GM19463 (cell line): ENCODE results near the gene KREMEN1.

ENCODE experiments used
- ATAC-seq: cut with Tn5 transposase; IDR thresholded peaks from one replicate; pipeline ENCODE4 v1.9.1; 2021; ENCODE audit warnings: mild to moderate bottlenecking, moderate library complexity; ENCODE audit not compliant: unreplicated experiment

The KREMEN1 gene

GRCh38 chr22:29048822-29049654 lies 23.8 kb upstream of the KREMEN1 start:
- ATAC-seq, result no peak

DNA sequence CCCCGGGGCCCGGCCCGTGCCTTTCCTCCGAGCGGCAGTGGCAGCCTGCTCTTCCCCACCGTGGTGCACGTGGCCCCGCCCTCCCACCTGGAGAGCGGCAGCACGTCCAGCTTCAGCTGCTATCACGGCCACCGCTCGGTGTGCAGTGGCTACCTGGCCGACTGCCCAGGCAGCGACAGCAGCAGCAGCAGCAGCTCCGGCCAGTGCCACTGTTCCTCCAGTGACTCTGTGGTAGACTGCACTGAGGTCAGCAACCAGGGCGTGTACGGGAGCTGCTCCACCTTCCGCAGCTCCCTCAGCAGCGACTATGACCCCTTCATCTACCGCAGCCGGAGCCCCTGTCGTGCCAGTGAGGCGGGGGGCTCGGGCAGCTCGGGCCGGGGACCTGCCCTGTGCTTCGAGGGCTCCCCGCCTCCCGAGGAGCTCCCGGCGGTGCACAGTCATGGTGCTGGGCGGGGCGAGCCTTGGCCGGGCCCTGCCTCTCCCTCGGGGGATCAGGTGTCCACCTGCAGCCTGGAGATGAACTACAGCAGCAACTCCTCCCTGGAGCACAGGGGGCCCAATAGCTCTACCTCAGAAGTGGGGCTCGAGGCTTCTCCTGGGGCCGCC lies 23.1 kb upstream of the KREMEN1 start:
- no peak for ATAC-seq

DNA sequence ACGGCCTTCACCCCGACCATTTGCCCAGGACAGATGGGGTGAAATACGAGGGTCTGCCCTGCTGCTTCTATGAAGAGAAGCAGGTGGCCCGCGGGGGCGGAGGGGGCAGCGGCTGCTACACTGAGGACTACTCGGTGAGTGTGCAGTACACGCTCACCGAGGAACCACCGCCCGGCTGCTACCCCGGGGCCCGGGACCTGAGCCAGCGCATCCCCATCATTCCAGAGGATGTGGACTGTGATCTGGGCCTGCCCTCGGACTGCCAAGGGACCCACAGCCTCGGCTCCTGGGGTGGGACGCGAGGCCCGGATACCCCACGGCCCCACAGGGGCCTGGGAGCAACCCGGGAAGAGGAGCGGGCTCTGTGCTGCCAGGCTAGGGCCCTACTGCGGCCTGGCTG lies 22.4 kb upstream of the KREMEN1 start:
- ATAC-seq, result no peak

DNA sequence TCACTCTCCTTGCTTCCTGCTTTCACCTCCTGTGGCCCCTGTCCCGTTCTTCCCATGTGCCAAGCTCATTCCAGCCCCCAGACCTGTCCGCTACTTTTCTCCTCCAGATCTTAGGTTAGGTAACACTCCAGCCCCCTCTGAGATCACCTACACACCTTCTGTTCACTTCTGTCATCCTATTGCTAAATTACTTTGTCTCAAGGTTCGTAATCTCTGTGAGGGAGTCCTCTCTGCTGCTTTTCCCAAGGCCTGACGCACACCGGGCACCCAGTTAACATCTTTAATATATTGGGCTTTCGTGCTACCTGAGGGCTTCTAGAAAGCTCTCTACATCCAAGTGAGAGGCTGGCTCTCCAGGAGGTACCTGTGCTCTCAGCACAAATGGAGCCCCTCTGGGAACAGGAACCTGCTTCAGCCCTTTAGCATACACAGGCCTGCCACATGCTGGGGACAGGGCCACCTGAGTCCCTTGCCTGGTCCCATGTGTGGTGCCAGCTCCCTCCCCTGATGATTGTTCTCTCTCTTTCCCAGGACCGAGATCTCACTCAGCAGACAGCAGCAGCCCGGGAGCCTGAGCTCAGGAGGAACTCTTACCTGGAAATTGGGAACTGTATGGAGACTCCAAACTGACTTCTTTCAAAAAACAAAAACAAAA lies 19.7 kb upstream of the KREMEN1 start:
- no peak for ATAC-seq

DNA sequence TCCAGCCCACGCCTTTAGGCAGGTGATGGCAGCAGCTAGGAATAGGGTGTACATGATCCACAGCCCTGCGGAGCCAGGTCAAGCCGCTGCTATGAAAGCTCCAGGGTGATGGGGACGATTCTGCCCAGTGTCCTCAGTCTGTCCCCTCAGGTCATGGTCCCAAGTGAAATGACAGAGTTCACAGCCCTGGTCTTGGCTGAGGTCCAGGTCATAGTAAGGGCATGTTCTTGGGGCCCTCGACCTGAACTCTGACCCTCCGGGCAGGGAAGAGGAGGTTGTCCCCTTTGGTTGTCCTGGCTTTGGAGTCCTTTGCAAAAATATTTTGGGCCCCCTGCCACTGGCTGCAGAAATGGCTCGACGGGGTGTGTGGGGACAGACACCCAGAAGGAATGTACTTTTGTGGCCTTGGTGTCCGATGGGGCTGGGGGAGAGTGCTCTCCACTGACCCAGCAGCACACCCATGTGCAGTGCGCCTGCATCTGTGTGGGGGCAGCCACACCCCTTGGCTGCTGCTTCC lies 18.5 kb upstream of the KREMEN1 start:
- no peak for ATAC-seq

- ATAC-seq, result no peak
Measured at GRCh38 chr22:29055192-29055830, 17.5 kb upstream of the KREMEN1 start.

DNA sequence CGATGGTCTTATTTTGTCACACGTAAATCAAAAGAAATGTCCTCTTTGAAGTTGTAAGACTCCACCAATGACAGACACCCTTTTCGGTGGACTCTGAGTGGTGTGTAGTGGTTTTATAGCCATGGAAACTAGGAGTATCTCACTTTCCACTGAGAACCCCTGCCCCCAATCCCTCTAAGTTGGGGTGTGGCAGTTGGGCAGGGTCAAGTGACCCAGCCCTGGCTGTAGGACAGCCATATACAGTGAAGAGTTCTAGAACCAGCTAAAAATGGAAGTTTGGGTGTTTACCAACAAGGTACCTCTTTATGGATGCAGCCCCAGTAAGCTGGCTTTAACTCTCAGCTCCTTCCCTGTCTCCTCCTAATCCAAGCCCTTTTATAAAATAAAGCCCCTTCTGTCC lies 16.4 kb upstream of the KREMEN1 start:
- ATAC-seq, result no peak

DNA sequence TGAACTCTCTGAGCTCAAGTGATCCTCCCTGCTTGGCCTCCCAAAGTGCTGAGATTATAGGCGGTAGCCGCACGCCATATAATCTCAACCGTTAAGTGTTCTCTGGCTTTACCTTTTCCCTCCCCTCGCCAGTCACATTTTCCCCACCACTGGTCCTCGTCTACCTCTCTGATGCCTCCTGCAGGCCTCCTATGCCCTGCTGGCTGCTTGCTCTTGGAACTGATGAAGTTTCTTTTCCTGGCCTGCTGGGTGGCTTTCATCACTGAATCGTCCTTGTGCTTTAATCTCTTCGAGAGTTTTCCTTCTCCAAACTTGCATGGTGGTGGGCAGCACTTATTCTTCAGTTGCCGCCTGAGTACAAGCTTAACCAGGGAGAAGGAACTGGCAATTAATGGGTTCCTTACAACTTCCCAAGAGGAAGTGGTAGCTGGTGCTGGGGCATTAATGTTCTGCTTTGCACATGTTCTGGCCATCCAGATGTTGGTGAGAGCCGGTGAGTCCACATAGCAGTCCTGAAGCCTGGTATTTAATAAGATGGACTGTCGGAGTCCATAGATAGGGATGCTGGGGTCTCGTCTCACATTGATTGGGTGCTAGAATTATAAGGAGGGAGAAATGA lies 12.5 kb upstream of the KREMEN1 start:
- no peak for ATAC-seq

DNA sequence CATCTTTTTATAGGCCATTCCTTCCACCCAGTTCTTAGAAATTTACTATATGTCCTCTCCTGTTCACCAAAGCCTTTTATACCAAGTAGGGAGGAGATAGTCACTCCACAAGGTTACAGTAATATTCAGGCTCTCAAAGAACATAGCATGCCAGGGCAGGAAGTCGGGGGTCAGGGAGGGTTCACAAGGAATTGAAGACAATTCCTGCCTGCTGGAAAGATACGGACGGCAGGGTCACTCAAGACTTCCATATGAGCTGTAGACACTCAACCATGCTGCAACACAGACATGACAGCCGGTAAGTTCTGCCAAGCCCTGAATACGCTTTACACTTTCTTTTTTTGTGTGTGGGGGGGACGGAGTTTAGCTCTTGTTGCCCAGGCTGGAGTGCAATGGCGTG lies 11.9 kb upstream of the KREMEN1 start:
- no peak for ATAC-seq

- no peak for ATAC-seq
Measured at GRCh38 chr22:29061773-29062172, 11.1 kb upstream of the KREMEN1 start, which contains the start of gene C22orf31. C22orf31 (minus strand) TSS chr22:29061831; CDS start chr22:29061792, 39 bp downstream.

- ATAC-seq, result no peak
Measured at GRCh38 chr22:29062286-29062821, 10.5 kb upstream of the KREMEN1 start.

GRCh38 chr22:29065468-29066190 lies 7.2 kb upstream of the KREMEN1 start:
- no peak for ATAC-seq

- no peak for ATAC-seq
Measured at GRCh38 chr22:29069463-29069862, 3.4 kb upstream of the KREMEN1 start.

DNA sequence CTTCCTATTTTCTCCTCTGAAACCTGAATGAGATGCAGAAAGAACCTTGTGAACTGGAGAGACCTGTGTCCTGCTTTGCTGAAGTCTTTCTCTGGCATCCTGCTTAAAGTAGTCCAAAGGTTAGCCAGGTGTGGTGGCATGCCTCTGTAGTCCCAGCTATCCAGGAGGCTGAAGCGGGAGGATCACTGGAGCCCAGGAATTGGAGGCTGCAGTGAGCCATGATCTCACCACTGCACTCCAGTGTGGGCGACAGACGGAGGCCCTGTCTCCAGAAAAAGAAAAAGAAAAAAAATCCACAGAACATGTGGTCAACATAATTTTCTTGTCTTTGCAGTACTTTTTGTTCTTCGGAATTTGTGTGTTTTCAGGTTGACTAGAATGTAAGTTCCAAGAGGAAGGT lies 2.3 kb upstream of the KREMEN1 start:
- no peak for ATAC-seq

DNA sequence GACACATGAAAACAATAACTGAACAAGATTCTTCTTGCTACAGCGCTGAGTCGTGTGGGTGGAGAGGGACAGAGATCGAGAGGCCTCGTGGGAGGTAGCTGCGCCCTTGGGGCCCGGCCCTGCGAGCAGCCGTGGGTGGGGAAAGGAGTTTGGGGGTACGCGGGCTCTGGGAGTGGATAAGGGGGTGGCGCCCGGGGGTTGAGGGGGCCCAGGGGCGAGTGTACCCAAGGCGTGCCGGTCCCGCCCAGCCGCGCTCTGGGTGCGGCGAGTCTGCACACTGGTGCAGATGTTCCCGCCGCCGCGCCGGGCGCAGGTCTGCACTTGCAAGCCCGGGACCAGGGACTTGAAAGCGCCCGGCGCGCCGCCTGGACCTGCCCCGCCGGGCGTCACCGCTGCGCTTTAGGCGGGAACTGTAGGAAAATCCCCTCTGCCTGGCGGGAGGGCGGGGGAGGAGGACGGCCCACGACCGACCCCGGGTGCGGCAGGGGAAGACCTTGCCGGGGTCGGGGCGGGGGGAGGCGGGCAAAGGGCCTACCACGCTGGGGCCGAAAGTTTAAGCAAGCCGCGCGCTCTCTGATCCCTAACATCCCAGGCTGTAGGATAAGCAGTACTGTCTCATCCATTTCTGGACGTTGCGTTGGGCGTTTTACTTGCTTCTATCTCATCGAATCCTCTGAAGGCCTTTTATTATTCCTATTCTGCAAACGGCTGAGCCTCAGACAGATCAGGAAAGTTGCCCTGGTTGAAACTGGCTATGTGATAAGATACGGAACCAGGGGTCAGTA lies 1.4 kb upstream of the KREMEN1 start:
- ATAC-seq, result no peak

- peak; percentile 83 for ATAC-seq
Measured at GRCh38 chr22:29072193-29072978, 449 bp upstream of the KREMEN1 start.

DNA sequence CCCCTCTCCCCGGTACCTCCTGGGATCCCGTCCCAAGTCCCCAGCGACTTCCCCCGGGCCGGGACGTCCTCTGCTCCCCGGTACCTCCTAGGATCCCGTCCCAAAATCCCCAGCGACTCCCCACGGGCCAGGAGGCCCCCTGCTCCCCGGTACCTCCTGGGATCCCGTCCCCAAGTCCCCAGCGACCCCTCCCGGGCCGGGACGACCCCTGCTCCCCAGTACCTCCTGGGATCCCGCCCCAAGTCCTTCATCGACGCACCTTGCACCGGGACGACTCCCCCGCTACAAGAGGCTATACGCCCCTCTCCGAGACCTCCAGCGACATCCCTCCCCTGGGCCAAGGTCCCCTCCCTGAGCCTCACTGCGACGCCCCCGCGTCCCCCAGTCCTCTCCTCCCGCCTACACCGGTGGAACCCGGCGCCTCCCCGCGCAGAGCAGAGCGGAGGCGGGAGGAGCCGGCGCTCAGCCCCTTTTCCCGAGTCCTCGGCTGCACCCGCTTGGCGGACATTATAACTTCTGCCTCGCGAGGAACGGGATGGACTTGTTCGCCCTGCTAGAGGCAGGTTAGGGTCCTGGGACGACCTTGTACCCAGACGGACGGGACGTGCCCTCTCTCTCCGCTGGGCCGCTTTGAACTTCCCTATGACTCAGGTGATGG lies 912 bp downstream of the KREMEN1 start:
- no peak for ATAC-seq

DNA sequence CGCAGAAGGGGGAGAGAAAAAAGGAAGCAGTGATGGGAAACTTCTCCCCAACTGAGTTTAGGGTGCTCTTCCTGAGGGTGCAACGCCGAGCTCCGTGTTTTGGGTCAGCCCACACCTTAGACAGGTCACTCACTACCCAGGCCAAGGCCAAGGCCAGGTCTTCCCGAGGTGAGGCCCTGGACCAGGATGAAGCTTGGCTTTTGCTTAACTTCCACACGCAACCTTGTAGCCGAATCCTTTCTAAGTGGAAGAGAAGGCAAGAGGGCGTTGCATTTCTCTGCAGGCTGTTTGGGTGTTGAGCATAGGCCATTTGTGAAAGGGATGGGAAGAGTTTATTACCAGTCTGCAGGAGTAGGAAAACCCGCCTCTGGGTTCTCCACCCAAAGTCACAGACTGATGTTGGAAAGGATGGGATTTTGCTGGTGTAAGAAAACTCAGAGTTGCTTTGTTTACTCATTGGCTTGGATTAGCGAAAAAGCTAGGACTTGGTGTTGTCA lies 1.5 kb downstream of the KREMEN1 start:
- ATAC-seq, result no peak
